ENCODE results near the gene CD58.

The CD58 gene

GRCh38 chr1:116515702-116516101, 55.1 kb downstream of the CD58 start:
- in situ Hi-C loops (cut with HindIII; ENCODE audit: low sequenced_read_pairs) = no loop called here

- in situ Hi-C loops (cut with HindIII; ENCODE audit: low sequenced_read_pairs) = no loop called here
Observed at GRCh38 chr1:116514708-116515525, 55.9 kb downstream of the CD58 start.

GRCh38 chr1:116513956-116514355, 56.9 kb downstream of the CD58 start:
- in situ Hi-C loops (cut with HindIII; ENCODE audit: low sequenced_read_pairs) = no loop called here

GRCh38 chr1:116511459-116512019, 59.3 kb downstream of the CD58 start:
- in situ Hi-C loops (cut with HindIII; ENCODE audit: low sequenced_read_pairs) = no loop called here

GRCh38 chr1:116510361-116510760, 60.5 kb downstream of the CD58 start:
- in situ Hi-C loops (cut with HindIII; ENCODE audit: low sequenced_read_pairs) = no loop called here

GRCh38 chr1:116508984-116509980, 61.5 kb downstream of the CD58 start:
- in situ Hi-C loops (cut with HindIII; ENCODE audit: low sequenced_read_pairs) = no loop called here

- in situ Hi-C loops (cut with HindIII; ENCODE audit: low sequenced_read_pairs) = no loop called here
Observed at GRCh38 chr1:116508085-116508983, 62.5 kb downstream of the CD58 start.

GRCh38 chr1:116507631-116508030, 63.2 kb downstream of the CD58 start:
- in situ Hi-C loops (cut with HindIII; ENCODE audit: low sequenced_read_pairs) = no loop called here

GRCh38 chr1:116506132-116507004, 64.5 kb downstream of the CD58 start:
- in situ Hi-C loops (cut with HindIII; ENCODE audit: low sequenced_read_pairs) = no loop called here

GRCh38 chr1:116504308-116505156, 66.3 kb downstream of the CD58 start:
- in situ Hi-C loops (cut with HindIII; ENCODE audit: low sequenced_read_pairs) = no loop called here

- in situ Hi-C loops (cut with HindIII; ENCODE audit: low sequenced_read_pairs) = no loop called here
Observed at GRCh38 chr1:116503546-116504307, 67.1 kb downstream of the CD58 start.

GRCh38 chr1:116502671-116503314, 68.0 kb downstream of the CD58 start:
- in situ Hi-C loops (cut with HindIII; ENCODE audit: low sequenced_read_pairs) = no loop called here

- in situ Hi-C loops (cut with HindIII; ENCODE audit: low sequenced_read_pairs) = no loop called here
Observed at GRCh38 chr1:116501870-116502244, 69.0 kb downstream of the CD58 start.

- in situ Hi-C loops (cut with HindIII; ENCODE audit: low sequenced_read_pairs) = no loop called here
Observed at GRCh38 chr1:116501125-116501869, 69.5 kb downstream of the CD58 start.

GRCh38 chr1:116498789-116499628, 71.8 kb downstream of the CD58 start:
- in situ Hi-C loops (cut with HindIII; ENCODE audit: low sequenced_read_pairs) = no loop called here

- in situ Hi-C loops (cut with HindIII; ENCODE audit: low sequenced_read_pairs) = no loop called here
Observed at GRCh38 chr1:116497656-116498055, 73.2 kb downstream of the CD58 start.

All from endothelial cell of hepatic sinusoid (primary cell).